Fibroblast of skin of back (primary cell): ENCODE measurements around the gene C2CD3.
"Not testable (repeated sequence)": the region's sequence is repeated elsewhere in the genome, so short reads cannot be mapped to it uniquely, and the experiment has no call there.

Experiments
- DNase-seq: peaks from one replicate; pipeline ENCODE4 v3.0.0-alpha.2; 2013

The C2CD3 gene

DNA sequence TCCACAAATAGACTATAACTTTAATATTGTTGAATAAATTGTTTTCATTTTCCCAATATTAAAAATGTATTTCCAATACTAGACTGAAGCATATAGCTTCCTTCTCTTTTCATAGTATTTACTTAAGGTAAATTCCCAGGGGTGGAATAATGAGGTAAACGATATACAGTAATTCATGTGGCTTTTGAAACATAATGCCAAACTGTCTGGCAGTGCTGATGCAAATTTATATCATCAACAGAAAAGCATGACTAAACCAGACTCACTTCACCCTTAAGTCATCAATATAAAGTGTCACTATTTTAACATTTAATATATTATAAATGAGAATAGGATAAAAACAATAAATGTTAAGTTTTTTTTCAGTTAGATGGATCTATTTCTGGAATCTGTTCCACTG is 13.6 kb downstream of the C2CD3 start:
- DNase-seq, result no peak

DNA sequence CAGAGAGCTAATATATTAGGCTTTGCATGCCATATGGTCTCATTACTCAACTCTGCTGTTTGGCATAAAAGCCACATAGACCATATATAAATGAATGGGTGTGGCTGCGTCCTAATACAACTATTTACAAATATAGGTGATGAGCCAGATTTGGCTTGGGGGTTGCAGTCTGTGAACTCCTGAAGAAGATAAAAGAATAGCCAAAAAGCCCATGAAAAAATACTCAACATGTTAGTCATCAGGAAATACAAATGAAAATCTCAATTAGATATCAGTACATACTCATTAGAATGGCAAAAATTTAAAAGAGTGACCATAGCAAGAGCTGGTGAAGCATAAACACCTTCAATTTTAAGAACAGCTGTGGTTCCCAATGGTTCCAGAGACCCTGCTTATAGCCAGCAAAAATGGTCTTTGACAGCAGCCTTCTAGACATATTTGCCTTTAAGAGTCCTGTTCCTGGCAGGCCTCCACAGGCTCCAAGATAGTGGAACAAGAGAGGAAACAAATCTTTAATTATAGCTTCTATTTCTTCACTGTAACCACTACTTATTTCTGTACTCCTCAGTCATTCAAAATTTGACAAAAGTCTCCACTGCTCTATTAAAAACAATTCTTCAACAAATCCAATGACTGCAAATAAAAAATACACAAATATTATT is 16.1 kb downstream of the C2CD3 start:
- no peak for DNase-seq

DNA sequence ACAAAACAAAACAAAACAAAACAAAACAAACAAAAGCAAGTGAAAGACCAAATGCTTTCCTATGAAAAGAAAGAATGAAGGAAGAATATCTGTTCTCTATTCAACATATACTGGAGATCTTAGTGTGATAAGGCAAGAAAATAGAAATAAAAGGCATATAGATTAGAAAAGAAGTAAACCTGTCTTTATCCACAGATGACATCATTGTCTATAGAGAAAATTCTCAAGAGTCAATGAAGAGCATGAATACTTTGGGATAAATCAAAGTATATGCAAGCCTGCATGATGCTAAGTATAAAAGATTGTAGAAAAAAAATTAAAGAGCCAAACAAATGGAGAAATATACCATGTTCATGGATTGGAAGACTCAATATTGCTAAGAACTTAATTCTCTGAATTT is 17.6 kb downstream of the C2CD3 start:
- no peak for DNase-seq

DNA sequence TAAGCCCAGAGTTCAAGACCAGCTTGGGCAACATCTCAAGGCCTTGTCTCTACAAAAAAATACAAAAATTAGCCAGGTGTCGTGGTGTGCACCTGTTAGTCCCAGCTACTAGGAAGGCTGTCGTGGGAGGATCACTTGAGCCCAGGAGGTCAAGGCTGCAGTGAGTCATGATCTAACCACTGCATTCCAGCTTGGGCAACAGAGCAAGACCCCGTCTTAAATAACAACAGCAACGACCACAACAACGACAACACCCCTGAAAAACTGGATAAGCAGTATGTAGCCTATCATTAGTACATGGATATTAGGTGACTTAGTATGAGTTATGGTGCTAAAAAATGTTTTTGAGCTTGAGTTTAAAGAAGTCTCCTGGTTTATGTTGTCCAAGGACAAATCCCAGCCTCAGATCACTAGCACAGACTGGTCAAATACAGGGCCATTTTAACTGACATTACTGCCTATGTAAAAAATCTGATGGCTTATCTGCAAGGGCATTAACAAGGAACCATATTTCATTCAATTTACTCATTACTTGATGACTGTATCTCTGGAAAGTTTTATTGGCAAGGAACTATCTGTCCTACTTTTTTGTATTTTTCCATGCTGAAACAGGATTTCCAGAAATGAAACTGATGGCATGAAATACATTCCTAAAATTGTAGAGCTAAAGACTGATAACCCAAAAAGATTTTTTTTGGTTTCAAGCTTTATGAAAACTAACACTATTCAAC is 23.4 kb downstream of the C2CD3 start:
- DNase-seq, result no peak

DNA sequence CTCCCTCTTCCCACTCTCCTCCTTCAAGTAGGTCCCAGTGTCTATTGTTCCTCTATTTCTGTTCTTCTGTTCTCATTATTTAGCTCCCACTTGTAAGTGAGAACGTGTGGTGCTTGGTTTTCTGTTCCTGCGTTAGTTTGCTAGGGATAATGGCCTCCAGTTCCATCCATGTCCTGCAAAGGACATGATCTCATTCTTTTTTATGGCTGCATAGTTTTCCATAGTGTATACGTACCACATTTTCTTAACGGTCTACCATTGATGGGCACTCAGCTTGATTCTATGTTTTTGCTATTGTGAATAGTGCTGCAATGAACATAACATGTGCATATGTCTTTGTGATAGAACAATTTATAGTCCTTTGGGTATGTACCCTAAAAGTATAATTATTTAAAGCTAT is 26.2 kb downstream of the C2CD3 start:
- DNase-seq, result no peak

DNA sequence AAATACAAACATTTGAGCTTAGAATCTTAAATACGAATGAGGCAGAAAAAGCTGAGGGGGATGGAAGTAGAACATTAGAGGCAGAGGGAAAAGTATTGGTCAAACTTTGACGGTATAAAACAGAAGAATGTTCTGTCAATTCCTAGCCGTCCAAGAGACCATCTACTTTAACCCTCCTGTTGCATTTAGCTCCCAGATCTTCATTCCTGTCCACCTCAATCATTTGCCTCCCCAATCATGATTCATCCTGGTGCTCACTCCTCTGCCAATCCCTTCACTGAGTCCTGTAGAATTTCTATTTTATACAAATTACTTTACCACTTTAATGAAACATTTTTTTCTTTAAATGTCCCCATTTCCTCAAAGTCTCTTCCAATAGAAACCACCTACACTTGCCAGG is 28.2 kb downstream of the C2CD3 start:
- peak; percentile 77 for DNase-seq

DNA sequence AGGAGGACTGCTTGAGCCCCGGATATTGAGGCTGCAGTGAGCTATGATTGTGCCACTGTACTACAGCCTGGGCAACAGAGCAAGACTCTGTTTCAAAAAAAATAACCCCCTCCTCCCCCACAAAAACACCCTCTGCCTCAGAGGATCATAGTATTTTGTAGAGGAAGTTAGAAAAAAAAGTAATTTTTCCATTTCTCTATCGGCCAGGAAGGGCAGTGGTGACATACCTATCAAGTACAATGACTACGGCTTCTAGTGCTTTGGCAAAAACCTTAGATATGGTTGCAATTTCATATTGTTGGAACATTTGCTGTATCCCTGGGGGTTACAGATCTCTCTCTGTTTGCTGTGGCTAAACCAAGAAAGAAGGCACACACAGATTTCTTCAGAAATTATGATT is 28.9 kb downstream of the C2CD3 start:
- DNase-seq, result no peak

DNA sequence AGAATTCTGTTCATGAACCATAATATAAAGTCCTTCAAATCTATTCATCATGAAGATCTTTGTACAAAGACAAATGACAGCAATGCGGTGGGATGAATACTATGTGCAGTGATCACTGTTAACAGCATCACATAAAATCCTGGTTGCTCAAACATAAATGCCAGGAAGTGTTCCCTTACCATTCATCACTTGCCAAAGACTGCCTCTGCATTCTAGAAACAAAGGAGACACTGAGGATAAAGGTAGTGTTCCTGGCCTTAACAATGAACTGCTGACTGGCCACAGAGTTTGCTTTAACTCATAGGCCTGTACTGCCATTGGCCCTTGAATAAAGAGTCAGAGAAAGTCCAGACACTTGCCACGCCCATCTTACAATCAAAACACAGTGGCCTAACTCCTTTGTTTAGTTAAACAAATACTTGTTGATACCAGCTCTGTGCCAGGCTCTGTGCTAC is 29.5 kb downstream of the C2CD3 start:
- DNase-seq, result peak; percentile 46

DNA sequence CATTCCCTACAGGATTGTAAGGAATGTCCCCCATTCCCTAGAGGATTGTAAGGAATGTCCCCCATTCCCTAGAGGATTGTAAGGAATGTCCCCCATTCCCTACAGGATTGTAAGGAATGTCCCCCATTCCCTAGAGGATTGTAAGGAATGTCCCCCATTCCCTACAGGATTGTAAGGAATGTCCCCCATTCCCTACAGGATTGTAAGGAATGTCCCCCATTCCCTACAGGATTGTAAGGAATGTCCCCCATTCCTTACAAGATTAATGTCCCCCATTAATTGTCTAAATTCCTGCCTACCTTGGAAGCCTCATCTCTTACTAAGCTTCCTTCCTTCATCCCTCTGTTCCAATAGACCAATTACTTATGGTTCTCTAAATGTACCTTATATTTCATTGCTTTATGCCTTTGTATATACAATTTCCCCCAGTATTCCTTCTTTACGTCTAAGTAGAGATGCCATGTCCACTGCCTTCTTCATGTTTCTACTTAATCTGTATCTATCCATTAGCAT is 30.8 kb downstream of the C2CD3 start:
- not testable (repeated sequence) for DNase-seq

DNA sequence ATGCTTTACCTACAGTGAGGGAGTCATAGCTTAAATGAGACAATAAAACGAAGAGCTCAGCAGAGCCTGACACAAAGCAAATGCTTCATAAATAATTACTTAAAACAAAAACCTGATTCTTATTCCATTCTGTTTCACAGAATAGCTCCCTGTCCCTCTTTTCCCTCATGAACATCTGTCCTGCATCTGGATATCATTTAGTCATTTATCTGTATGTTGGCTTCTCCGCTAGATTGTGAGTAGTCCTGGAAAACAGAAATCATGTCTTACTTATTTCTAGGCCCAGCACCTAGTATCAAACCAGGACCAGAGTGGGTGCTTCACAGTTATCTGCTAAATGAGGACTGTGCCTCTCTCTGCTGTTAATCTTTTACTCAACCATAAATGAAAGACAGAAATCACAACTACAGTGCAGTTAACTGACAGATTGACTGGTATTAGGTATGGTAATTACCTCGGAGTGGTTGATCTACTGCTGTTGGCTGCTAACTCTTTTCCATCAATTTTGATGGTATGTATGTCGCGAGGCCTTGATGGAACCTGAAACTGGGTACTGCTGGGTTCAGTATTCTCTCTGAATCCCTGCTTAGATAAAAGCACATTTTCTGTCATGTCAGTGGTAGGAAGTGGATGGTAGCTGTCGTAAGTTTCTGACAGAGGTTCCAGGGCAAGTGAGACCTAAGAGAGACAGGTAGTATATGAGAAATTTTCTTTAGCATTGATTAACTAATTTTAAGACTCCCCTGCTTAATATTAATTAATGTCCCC is 31.5 kb downstream of the C2CD3 start:
- DNase-seq, result no peak

DNA sequence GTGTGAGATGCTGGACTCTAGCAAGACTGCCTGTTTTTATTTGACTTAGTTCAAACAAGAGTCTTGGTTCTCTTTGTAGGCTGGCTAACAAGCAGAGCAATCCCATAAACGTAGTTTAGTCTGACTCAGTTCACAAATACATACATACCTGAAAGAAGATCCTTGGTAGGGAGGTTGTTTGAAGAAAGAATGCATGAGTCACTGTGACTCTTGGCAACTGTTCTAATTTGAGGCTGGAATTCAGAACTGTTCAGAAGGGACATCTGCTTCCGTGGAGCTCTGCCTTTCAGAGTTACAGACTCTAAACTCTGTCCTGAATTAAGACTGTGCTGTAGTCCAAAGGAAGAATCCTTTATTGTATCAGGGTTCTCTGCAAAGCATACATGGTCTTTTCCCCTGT is 32.2 kb downstream of the C2CD3 start:
- peak; percentile 99 for DNase-seq

DNA sequence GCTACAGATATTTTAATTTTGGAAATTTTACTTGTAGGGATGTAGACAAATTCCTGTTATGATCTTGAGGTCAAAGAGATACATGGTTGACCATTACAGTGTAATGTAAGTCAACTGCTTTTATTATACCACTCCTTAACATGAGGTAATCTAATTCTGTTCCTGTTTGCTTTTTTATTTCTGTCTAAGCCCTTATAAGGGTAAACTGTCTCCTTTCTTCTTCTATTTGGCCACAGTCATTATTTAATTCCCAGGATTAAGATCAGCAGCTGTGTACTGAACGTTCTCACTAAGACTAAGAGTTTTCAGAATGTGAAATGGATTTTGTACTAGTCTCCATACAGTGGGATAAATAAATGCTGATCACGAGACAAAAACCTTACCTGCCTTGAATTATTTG is 32.8 kb downstream of the C2CD3 start:
- peak; percentile 67 for DNase-seq

DNA sequence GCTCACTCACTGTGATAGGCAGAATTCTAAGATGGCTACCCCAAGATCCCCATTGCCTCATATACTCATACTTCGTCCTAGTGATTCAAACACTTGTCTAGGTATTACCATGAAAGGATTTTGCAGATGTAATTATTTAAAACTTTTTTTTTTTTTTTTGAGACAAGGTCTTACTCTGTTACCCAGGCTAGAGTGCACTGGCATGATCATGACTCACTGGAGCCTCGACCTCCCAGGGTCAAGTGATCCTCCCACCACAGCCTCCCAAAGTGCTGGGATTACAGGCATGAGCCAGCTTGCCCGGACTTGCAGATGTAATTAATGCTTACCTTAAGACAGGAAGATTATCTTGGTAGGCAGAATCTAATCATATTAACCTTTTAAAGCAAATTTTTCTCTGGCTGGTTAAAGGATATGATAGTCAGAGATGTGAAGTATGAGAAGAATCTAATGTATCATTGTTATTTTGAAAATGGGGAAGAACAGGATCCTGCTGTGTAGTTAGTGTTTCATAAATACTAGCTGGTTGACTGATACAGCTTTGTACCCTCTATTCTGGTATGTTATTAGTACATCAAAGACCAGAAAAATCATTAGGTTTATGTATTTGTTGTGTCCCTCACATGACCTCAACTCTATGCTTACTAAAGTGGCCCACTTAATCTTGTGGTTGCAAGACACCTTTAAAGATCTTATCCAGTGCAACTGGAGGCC is 35.5 kb downstream of the C2CD3 start:
- peak; percentile 70 for DNase-seq

DNA sequence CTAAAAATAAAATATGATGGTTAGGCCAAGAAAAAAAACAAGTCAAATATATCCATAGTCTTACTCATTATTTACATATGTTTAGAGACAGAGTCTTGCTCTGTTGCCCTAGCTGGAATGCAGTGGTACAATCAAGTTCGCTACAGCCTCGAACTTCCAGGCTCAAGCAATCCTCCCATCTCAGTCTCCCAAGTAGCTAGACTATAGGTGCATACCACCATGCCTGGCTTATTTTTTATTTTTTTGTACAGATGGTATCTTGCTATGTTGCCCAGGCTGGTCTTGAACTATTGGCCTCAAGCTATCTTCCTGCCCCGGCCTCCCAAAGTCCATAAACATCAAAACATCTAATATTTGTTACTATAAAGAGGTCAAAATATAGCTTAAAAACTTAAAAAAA is 36.1 kb downstream of the C2CD3 start:
- no peak for DNase-seq

DNA sequence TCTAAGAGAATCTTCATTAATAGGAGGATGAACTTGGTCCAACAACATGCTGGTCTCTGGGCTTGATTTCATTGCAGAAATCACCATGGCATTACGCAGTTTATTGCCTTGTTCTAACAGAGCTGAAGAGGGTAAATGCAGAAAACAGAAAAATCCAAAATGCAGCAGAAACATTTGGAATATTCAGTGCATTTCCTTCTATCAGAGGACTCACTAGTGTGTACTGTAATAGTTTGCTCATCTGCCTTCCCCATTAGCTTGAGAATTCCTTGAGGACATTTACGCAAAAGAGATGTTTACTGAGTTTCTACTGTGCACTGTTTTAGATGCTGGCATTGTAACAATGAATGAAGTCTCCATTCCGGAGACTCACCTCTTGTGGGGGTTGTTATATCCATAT is 37.4 kb downstream of the C2CD3 start:
- DNase-seq, result no peak

DNA sequence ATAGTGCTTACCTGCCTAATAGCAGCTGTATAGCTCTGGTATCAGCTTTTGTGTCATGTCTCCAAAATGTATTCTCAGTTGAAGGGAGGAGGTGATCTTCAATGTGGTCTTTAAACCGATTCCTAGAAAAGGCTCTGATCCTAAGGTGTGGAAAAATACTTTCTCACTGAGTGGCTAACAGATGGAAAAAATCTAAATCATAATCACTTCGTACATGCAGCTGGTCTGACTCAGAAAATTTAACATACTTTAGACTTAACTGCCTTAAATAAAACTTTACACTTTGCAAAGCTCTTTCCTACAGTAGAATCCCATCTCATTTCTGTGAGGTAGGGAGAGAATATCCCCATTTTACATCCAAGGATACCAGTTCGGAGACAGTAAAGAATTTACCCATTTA is 38.0 kb downstream of the C2CD3 start:
- DNase-seq, result no peak

DNA sequence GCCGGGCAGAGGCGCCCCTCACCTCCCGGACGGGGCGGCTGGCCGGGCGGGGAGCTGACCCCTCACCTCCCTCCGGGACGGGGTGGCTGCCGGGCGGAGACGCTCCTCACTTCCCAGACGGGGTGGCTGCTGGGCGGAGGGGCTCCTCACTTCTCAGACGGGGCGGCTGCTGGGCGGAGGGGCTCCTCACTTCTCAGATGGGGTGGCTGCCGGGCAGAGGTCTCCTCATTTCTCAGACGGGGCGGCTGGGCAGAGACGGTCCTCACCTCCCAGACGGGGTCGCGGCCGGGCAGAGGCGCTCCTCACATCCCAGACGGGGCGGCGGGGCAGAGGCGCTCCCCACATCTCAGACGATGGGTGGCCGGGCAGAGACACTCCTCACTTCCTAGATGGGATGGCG is 41.7 kb downstream of the C2CD3 start:
- DNase-seq, result not testable (repeated sequence)

DNA sequence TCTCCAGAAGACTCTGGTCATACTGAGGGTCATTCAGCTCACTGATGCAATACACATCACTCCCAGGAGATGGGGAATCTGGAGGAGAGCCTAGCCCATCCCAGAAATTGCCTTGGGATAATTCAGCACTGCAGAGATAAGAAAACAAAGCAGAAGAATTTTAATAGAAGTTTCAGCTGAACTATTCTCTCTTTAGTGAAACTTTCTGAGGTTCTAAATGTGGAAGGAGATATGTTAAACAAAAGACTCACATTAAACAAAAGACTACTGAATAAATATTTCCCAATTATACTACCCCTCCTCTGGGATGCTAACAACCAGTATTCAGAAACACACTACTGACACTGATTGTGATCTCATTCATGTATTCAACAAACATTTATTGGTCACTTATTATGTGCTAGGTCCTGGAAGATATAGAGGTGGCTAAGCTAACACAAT is 47.8 kb downstream of the C2CD3 start:
- peak; percentile 39 for DNase-seq

DNA sequence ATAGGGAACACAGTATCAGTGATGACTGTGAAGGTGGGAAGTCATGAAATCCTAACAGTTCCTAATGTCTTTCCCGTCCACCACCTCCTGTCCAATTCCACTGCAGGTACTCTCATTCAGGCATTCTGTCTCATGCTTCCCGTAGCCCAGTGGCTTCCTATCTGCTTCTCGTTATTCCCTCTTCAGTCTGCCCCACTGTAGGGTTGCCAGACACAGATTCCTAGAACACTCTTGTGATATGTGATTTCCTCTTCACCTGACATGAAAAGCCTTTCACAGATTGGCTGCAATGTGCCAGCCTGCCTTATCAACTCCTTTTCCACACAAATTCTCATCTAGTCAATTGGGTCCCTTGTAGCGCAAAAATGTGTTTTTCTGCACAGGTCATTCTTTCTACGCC is 49.0 kb downstream of the C2CD3 start:
- DNase-seq, result no peak

DNA sequence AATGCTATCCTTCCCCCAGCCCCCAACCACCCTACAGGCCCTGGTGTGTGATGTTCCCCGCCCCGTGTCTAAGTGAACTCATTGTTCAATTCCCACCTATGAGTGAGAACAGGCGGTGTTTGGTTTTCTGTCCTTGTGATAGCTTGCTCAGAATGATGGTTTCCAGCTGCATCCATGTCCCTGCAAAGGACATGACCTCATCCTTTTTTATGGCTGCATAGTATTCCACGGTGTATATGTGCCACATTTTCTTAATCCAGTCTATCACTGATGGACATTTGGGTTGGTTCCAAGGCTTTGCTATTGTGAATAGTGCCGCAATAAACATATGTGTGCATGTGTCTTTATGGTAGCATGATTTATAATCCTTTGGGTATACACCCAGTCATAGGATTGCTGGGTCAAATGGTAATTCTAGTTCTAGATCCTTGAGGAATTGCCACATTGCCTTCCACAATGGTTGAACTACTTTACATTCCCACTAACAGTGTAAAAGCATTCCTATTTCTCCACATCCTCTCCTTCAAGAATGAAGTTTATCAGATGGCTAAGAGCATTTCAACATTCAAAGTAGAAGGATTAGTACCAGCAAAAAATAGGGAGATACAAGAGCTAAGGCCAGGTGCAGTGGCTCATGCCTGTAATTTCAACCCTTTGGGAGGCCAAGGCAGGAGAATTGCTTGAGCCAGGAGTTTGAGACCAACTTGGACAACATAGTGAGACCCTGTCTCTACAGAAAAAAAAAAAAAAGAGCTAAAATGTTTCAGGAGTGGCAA is 50.4 kb downstream of the C2CD3 start:
- DNase-seq, result not testable (repeated sequence)

DNA sequence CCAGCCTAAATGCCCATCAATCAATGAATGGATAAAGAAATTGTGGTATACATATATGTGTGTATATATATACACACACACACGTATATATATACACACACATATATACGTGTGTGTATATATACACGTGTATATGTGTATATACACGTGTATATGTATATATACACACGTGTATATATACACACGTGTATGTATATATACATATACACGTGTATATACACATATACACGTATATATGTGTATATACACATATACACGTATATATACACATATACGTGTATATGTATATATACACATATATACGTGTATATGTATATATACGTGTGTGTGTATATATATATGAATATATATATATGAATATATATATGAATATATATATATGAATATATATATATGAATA is 54.1 kb downstream of the C2CD3 start:
- DNase-seq, result no peak

DNA sequence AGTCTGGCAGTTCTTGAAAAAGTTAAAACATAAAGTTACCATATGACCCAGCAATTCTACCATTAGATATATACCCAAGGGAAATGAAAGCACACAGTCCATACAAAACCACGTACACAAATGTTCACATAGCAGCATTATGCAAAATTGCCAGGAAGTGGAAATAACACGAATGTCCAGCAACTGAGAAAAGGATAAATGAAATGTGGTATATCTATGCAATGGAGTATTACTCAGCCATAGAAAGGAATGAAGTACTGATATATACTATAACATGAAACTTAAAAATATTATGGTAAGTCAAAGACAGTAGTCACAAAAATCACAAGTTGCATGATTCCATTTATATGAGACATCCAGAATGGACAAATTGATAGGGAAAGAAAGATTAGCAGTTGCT is 57.9 kb downstream of the C2CD3 start:
- no peak for DNase-seq
